DND-41 (cell line): Measurements from ENCODE around the gene GPC3.

Source experiments
- CTCF ChIP-seq: IDR thresholded peaks from 2 replicates; pipeline ENCODE4 v1.5.1; 2012; ENCODE audit warnings: borderline replicate concordance, low read length, moderate library complexity, mild to moderate bottlenecking; ENCODE audit not compliant: poor library complexity, severe bottlenecking; ENCODE audit errors: extremely low read depth
- EZH2 ChIP-seq: IDR thresholded peaks from 3 replicates; pipeline ENCODE4 v1.6.1; 2012; ENCODE audit warnings: borderline replicate concordance, low read depth, mild to moderate bottlenecking, moderate library complexity, low read length, inconsistent platforms; ENCODE audit not compliant: severe bottlenecking

DNA sequence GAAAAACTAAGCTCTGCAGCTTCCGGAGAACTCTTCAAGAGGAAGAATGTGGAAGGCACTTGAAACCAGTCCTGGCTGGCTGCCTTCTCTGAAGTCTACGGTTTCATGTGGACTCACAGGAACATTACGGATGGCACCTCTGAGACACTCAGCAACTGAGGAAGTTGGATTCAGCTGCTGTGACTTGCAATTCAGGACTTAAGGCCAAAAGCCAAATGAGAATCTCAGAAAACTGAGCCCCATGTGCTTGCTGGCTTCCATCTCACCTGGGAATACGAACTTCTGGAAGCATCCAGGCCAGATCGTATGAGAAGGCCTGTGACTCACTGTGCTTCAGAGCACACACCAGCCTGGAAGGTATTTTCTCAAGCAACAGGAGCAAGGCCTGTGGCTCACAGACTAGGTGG, 462.3 kb downstream of the GPC3 start:
- TF ChIP-seq CTCF: no peak
- no peak for TF ChIP-seq EZH2
